IMR-90 (cell line): Measurements from ENCODE around the gene PEAK3. TPM values are rescaled to one million over a fixed set of nuclear protein-coding genes. Genes with fewer than 3 reads are reported as not detected.

Experiments used
- ATAC-seq: fragments of 200-7000 bp; cut with Tn5 transposase; 2 replicates; pipeline ENCODE4 v1.9.1; 2020; ENCODE audit warnings: low read depth, mild to moderate bottlenecking, moderate library complexity
- BruUV-seq: library from RNA; stranded (reverse); fragments of 400-500 nt; replicated peaks from 2 replicates; lab custom pipeline; 2021; lab: Mats Ljungman, UMichigan
- CTCF ChIA-PET: fragments of 300-600 bp; formaldehyde crosslinking; extraction: SDS; loops from one replicate; lab custom pipeline; 2021; ENCODE audit warnings: antibody characterized with exemption; lab: Yijun Ruan, JAX
- POLR2A ChIA-PET: fragments of 300-600 bp; sonication (Branson Sonifier 250); formaldehyde crosslinking; loops from one replicate; lab custom pipeline; 2022; ENCODE audit warnings: antibody characterized with exemption; ENCODE audit not compliant: unreplicated experiment; lab: Charles Lee
- DNase-seq: peaks from one replicate; pipeline ENCODE4 v3.0.0; 2013
- H2AFZ ChIP-seq: replicated peaks from 2 replicates; pipeline ENCODE3; 2013; ENCODE audit warnings: low read length, mild to moderate bottlenecking; ENCODE audit not compliant: poor library complexity
- H2AK5ac ChIP-seq: 2 replicates; pipeline ENCODE4 v1.6.1; 2013; ENCODE audit warnings: low read depth, low read length, inconsistent platforms
- H2AK9ac ChIP-seq: replicated peaks from 2 replicates; pipeline ENCODE3; 2013; ENCODE audit warnings: mild to moderate bottlenecking, low read depth, low read length, moderate library complexity; ENCODE audit not compliant: poor library complexity
- H2BK120ac ChIP-seq: 2 replicates; pipeline ENCODE4 v1.6.1; 2013; ENCODE audit warnings: low read depth, low read length, inconsistent platforms
- H2BK15ac ChIP-seq: 3 replicates; pipeline ENCODE4 v1.6.1; 2013; ENCODE audit warnings: low read depth, low read length, inconsistent platforms
- H2BK20ac ChIP-seq: 2 replicates; pipeline ENCODE4 v1.6.1; 2013; ENCODE audit warnings: low read depth, mild to moderate bottlenecking, inconsistent platforms, low read length, moderate library complexity
- H2BK5ac ChIP-seq: 2 replicates; pipeline ENCODE4 v1.6.1; 2013; ENCODE audit warnings: mild to moderate bottlenecking, low read depth, low read length, inconsistent platforms; ENCODE audit not compliant: poor library complexity, severe bottlenecking
- H3K14ac ChIP-seq: replicated peaks from 2 replicates; pipeline ENCODE4 v1.6.1; 2013; ENCODE audit warnings: low read depth, low read length, inconsistent platforms
- H3K18ac ChIP-seq: 2 replicates; pipeline ENCODE4 v1.6.1; 2013; ENCODE audit warnings: low read depth, low read length, control low read depth
- H3K23ac ChIP-seq: 2 replicates; pipeline ENCODE4 v1.6.1; 2013; ENCODE audit warnings: low read depth, low read length, inconsistent platforms
- H3K27ac ChIP-seq: 2 replicates; pipeline ENCODE4 v1.5.1; 2013; ENCODE audit warnings: mild to moderate bottlenecking, control low read depth, low read length; ENCODE audit not compliant: insufficient read depth
- H3K27me3 ChIP-seq: 2 replicates; pipeline ENCODE4 v1.6.1; 2013; ENCODE audit warnings: low read length; ENCODE audit not compliant: control insufficient read depth, insufficient read depth
- H3K36me3 ChIP-seq: 2 replicates; pipeline ENCODE4 v1.6.1; 2013; ENCODE audit warnings: low read length, mixed read lengths; ENCODE audit not compliant: control insufficient read depth, insufficient read depth
- H3K4ac ChIP-seq: 2 replicates; pipeline ENCODE4 v1.6.1; 2013; ENCODE audit warnings: low read depth, low read length, inconsistent platforms
- H3K4me1 ChIP-seq: 2 replicates; pipeline ENCODE4 v1.6.1; 2013; ENCODE audit warnings: low read length, mixed read lengths; ENCODE audit not compliant: control insufficient read depth, insufficient read depth
- H3K4me2 ChIP-seq: 2 replicates; pipeline ENCODE4 v1.6.1; 2013; ENCODE audit warnings: low read depth, mild to moderate bottlenecking, control low read depth, low read length, moderate library complexity
- H3K4me3 ChIP-seq: 2 replicates; pipeline ENCODE4 v1.5.1; 2013; ENCODE audit warnings: low read depth, mild to moderate bottlenecking, control low read depth, low read length, moderate library complexity; ENCODE audit not compliant: insufficient read depth
- H3K56ac ChIP-seq: 2 replicates; pipeline ENCODE4 v1.6.1; 2013; ENCODE audit warnings: low read length, inconsistent platforms; ENCODE audit not compliant: insufficient read depth; ENCODE audit errors: extremely low read depth
- H3K79me1 ChIP-seq, 2 experiments: 2 replicates each; pipeline ENCODE4 v1.6.1; 2013; ENCODE audit warnings: low read length in 2 of 2, inconsistent platforms in 1 of 2, low read depth in 1 of 2
- H3K9ac ChIP-seq: 2 replicates; pipeline ENCODE4 v1.6.1; 2013; ENCODE audit warnings: low read depth, low read length, control low read depth
- H3K9me1 ChIP-seq: 2 replicates; pipeline ENCODE4 v1.6.1; 2013; ENCODE audit warnings: low read length, inconsistent platforms; ENCODE audit not compliant: insufficient read depth
- H3K9me3 ChIP-seq: 2 replicates; pipeline ENCODE4 v1.6.1; 2013; ENCODE audit warnings: low read length; ENCODE audit not compliant: control insufficient read depth, insufficient read depth
- H4K20me1 ChIP-seq: 2 replicates; pipeline ENCODE4 v1.6.1; 2013; ENCODE audit warnings: low read length, inconsistent platforms; ENCODE audit not compliant: insufficient read depth
- H4K5ac ChIP-seq: 2 replicates; pipeline ENCODE4 v1.6.1; 2013; ENCODE audit warnings: mild to moderate bottlenecking, low read depth, low read length, control low read depth
- H4K8ac ChIP-seq, 2 experiments: 2 replicates each; pipeline ENCODE4 v1.6.1; 2013; ENCODE audit warnings: low read depth in 2 of 2, low read length in 2 of 2, control low read depth in 1 of 2, inconsistent platforms in 1 of 2
- H4K91ac ChIP-seq: 2 replicates; pipeline ENCODE4 v1.6.1; 2013; ENCODE audit warnings: low read depth, low read length, inconsistent platforms; ENCODE audit not compliant: insufficient read depth
- CEBPB ChIP-seq: IDR thresholded peaks from 2 replicates; pipeline ENCODE4 v1.6.1; 2012; ENCODE audit warnings: low read depth, low read length, improper control_type of control experiment
- POLR2A ChIP-seq: IDR thresholded peaks from 2 replicates; pipeline ENCODE4 v1.6.1; 2012; ENCODE audit warnings: mild to moderate bottlenecking, low read depth, low read length
- WGBS, 2 experiments: methylation state at CpG; one replicate each; pipeline versions ENCODE4 v1.1.5 to v1.1.7; 2013; ENCODE audit warnings: missing lambda C conversion rate in 2 of 2; ENCODE audit not compliant: insufficient read length in 1 of 2; ENCODE audit errors: extremely low coverage in 2 of 2; 5-methylcytosine and 5-hydroxymethylcytosine counted together
- dilution Hi-C: fragments of 300-500 bp; cut with HindIII; formaldehyde crosslinking; loops from one replicate; pipeline ENCODE4 v1.14.3; 2018; ENCODE audit warnings: low sequenced_read_pairs; ENCODE audit not compliant: unreplicated experiment
- in situ Hi-C: fragments of 300-500 bp; cut with MboI; formaldehyde crosslinking; loops from 3 replicates; pipeline ENCODE4 v1.14.3; 2019; ENCODE audit warnings: low sequenced_read_pairs, inconsistent platforms, mixed read lengths
- intact Hi-C: fragments of 100-400 bp; cut with micrococcal nuclease; formaldehyde crosslinking; loops from 2 replicates; pipeline ENCODE4 v1.10.0; 2022
- polyA plus RNA-seq, 3 experiments: library from polyadenylated mRNA; depleted of rRNA; stranded (reverse); fragments of >200 nt; gene quantifications; 2 replicates each; pipeline ENCODE4 v1.2.3, GENCODE V29; 2012; ENCODE audit warnings: low replicate concordance in 1 of 3
- total RNA-seq: library from RNA; depleted of rRNA; stranded (reverse); fragments of >200 nt; gene quantifications from 2 replicates; pipeline ENCODE4 v1.2.3, GENCODE V29; 2012

The PEAK3 gene
- total and polyA plus RNA-seq, 2 of the 4 experiments (the other 2 are of a cell fraction) = under 0.01 to 0.09 TPM

DNA sequence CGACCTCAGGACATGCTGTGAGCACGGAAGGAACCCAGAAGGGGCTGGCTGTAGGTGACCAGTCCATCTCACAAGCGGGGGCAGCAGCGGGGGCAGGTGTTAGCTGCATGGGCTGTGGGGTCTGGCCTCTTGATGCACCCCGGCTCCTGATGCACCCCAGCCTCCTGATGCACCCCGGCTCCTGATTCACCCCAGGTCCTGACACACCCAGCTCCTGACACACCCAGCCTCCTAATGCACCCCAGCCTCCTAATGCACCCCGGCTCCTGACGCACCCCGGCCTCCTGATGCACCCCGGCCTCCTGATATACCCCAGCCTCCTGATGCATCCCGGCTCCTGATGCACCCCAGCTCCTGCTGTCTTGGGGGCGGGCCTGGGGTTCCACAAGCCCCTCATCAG is 39.0 kb upstream of the PEAK3 start:
- Histone ChIP-seq H3K4ac (no peak overlapping the region), H3K79me1 (peaks cover 8 to 17% of the 10 kb centered on the region in 2 experiments; a peak in 3 of 4 replicates), H3K9me3 (no peaks in the 10 kb centered on the region), H3K36me3 (peaks cover 36% of the 10 kb centered on the region), H3K9ac (no peak overlapping the region), H3K9me1 (no peaks in the 10 kb centered on the region), H4K8ac (no peak overlapping the region), H3K4me1 (no peaks in the 10 kb centered on the region), H2AK9ac (peak overlapping the region; percentile 52), H4K20me1 (peaks cover 10% of the 10 kb centered on the region), H2AFZ (no peak overlapping the region), H3K56ac (no peak overlapping the region), H2BK120ac (no peak overlapping the region), H2BK5ac (no peak overlapping the region), H2BK15ac (no peak overlapping the region), H3K18ac (no peak overlapping the region), H3K27ac (no peak overlapping the region), H2AK5ac (no peak overlapping the region), H3K4me2 (no peak overlapping the region), H3K14ac (no peak overlapping the region), H3K4me3 (no peak overlapping the region), H4K5ac (no peak overlapping the region), H3K23ac (no peak overlapping the region), H4K91ac (no peak overlapping the region), H2BK20ac (no peak overlapping the region), H3K27me3 (no peaks in the 10 kb centered on the region)
- ATAC-seq (no peak), DNase-seq (no peak)
- POLR2A ChIA-PET = no interaction called here
- dilution Hi-C loops = no loop called here
- in situ Hi-C loops = no loop called here
- intact Hi-C loops = no loop called here
- no TSS peak for BruUV-seq
- TF ChIP-seq CEBPB (no peak), POLR2A (no peak)
- WGBS, 2 experiments = 91% methylated on average over 7 of the region's 12 CpGs; no CpG with 5 or more reads in 1 of the 2 experiments
- CTCF ChIA-PET = no interaction called here
